ENCODE results near the gene A1BG. TPM values are rescaled to one million over a fixed set of nuclear protein-coding genes. Genes with fewer than 3 reads are reported as not detected.

Gene A1BG
- total and polyA plus RNA-seq, 2 donors: 59.3 to 77.3 TPM

GRCh38 chr19:58332697-58333096 lies 20.6 kb downstream of the A1BG start:
- Histone ChIP-seq H3K9me3 (ENCODE audit: control insufficient read depth in 2 of 2, insufficient read depth in 1 of 2, low read length in 1 of 2) (no peaks in the 10 kb centered on the region), H3K27ac (ENCODE audit: low read depth in 1 of 2, low read length in 1 of 2) (no peak overlapping the region), H3K4me1 (ENCODE audit: control insufficient read depth in 2 of 2, insufficient read depth in 2 of 2, low read length in 2 of 2) (peaks cover 0 to 4% of the 10 kb centered on the region in 2 donors), H3K36me3 (ENCODE audit: control insufficient read depth in 2 of 2, insufficient read depth in 2 of 2, low read length in 1 of 2) (peaks cover 9 to 23% of the 10 kb centered on the region in 2 donors), H3K4me3 (ENCODE audit: low read length in 2 of 2) (no peak overlapping the region), H3K27me3 (ENCODE audit: control insufficient read depth in 2 of 2, insufficient read depth in 1 of 2, low read length in 1 of 2) (no peaks in the 10 kb centered on the region)
- 88% methylated on average over 1 of the region's 1 CpG for WGBS
- DNase-seq (ENCODE audit: low read depth in 6 of 9, low spot score in 9 of 9): no peak

GRCh38 chr19:58330458-58330857 lies 22.8 kb downstream of the A1BG start:
- no peak overlapping the region for H3K4me3 ChIP-seq (ENCODE audit: low read length in 2 of 2)

GRCh38 chr19:58328999-58329398 lies 24.3 kb downstream of the A1BG start:
- no peaks in the 10 kb centered on the region for H3K9me3 ChIP-seq (ENCODE audit: control insufficient read depth in 2 of 2, insufficient read depth in 1 of 2, low read length in 1 of 2)
- H3K27me3 ChIP-seq (ENCODE audit: control insufficient read depth in 2 of 2, insufficient read depth in 1 of 2, low read length in 1 of 2): no peaks in the 10 kb centered on the region
- DNase-seq (ENCODE audit: low read depth in 6 of 9, low spot score in 9 of 9): peak in 1 of 9 donors; percentile 31
- peaks cover 10 to 18% of the 10 kb centered on the region in 2 donors for H3K4me1 ChIP-seq (ENCODE audit: control insufficient read depth in 2 of 2, insufficient read depth in 2 of 2, low read length in 2 of 2)
- H3K4me3 ChIP-seq (ENCODE audit: low read length in 2 of 2): no peak overlapping the region
- WGBS: 76% methylated on average over 10 of the region's 10 CpGs
- H3K36me3 ChIP-seq (ENCODE audit: control insufficient read depth in 2 of 2, insufficient read depth in 2 of 2, low read length in 1 of 2): no peaks in the 10 kb centered on the region
- H3K27ac ChIP-seq (ENCODE audit: low read depth in 1 of 2, low read length in 1 of 2): no peak overlapping the region

More at GRCh38 chr19:58330458-58330857, 22.8 kb downstream of the A1BG start:
- no peaks in the 10 kb centered on the region for H3K9me3 ChIP-seq (ENCODE audit: control insufficient read depth in 2 of 2, insufficient read depth in 1 of 2, low read length in 1 of 2)
- H3K4me1 ChIP-seq (ENCODE audit: control insufficient read depth in 2 of 2, insufficient read depth in 2 of 2, low read length in 2 of 2): peaks cover 10 to 18% of the 10 kb centered on the region in 2 donors
- DNase-seq (ENCODE audit: low read depth in 6 of 9, low spot score in 9 of 9): no peak
- no peak overlapping the region for H3K27ac ChIP-seq (ENCODE audit: low read depth in 1 of 2, low read length in 1 of 2)
- 97% methylated on average over 4 of the region's 4 CpGs for WGBS
- H3K27me3 ChIP-seq (ENCODE audit: control insufficient read depth in 2 of 2, insufficient read depth in 1 of 2, low read length in 1 of 2): no peaks in the 10 kb centered on the region
- peaks cover 6 to 9% of the 10 kb centered on the region in 2 donors for H3K36me3 ChIP-seq (ENCODE audit: control insufficient read depth in 2 of 2, insufficient read depth in 2 of 2, low read length in 1 of 2)

GRCh38 chr19:58326914-58327726 lies 26.2 kb downstream of the A1BG start, which contains the start of gene ZSCAN22:
ZSCAN22 (plus strand) TSS chr19:58326994; CDS start chr19:58334803, 7,809 bp downstream.
- H3K9me3 ChIP-seq (ENCODE audit: control insufficient read depth in 2 of 2, insufficient read depth in 1 of 2, low read length in 1 of 2): no peaks in the 10 kb centered on the region
- WGBS: 1% methylated on average over 62 of the region's 62 CpGs
- H3K27ac ChIP-seq (ENCODE audit: low read depth in 1 of 2, low read length in 1 of 2): peak within 1 kb of the TSS; percentile 55 to 84
- no peaks in the 10 kb centered on the region for H3K27me3 ChIP-seq (ENCODE audit: control insufficient read depth in 2 of 2, insufficient read depth in 1 of 2, low read length in 1 of 2)
- DNase-seq (ENCODE audit: low read depth in 6 of 9, low spot score in 9 of 9): peak; percentile 80 to 96 (median 91)
- H3K4me1 ChIP-seq (ENCODE audit: control insufficient read depth in 2 of 2, insufficient read depth in 2 of 2, low read length in 2 of 2): peaks cover 10 to 18% of the 10 kb centered on the region in 2 donors
- no peaks in the 10 kb centered on the region for H3K36me3 ChIP-seq (ENCODE audit: control insufficient read depth in 2 of 2, insufficient read depth in 2 of 2, low read length in 1 of 2)
- H3K4me3 ChIP-seq (ENCODE audit: low read length in 2 of 2): peak within 1 kb of the TSS; percentile 78 to 94

GRCh38 chr19:58326501-58326913 lies 26.8 kb downstream of the A1BG start:
- peak overlapping the region; percentile 78 to 94 for H3K4me3 ChIP-seq (ENCODE audit: low read length in 2 of 2)
- 16% methylated on average over 9 of the region's 9 CpGs for whole genome bisulfite sequencing
- no peak for DNase-seq (ENCODE audit: low read depth in 6 of 9, low spot score in 9 of 9)
- H3K27ac ChIP-seq (ENCODE audit: low read depth in 1 of 2, low read length in 1 of 2): peak overlapping the region in 1 of 2 donors; percentile 84
- H3K27me3 ChIP-seq (ENCODE audit: control insufficient read depth in 2 of 2, insufficient read depth in 1 of 2, low read length in 1 of 2): no peaks in the 10 kb centered on the region
- no peaks in the 10 kb centered on the region for H3K9me3 ChIP-seq (ENCODE audit: control insufficient read depth in 2 of 2, insufficient read depth in 1 of 2, low read length in 1 of 2)
- H3K4me1 ChIP-seq (ENCODE audit: control insufficient read depth in 2 of 2, insufficient read depth in 2 of 2, low read length in 2 of 2): peaks cover 10 to 18% of the 10 kb centered on the region in 2 donors
- no peaks in the 10 kb centered on the region for H3K36me3 ChIP-seq (ENCODE audit: control insufficient read depth in 2 of 2, insufficient read depth in 2 of 2, low read length in 1 of 2)

- no peaks in the 10 kb centered on the region for H3K36me3 ChIP-seq (ENCODE audit: control insufficient read depth in 2 of 2, insufficient read depth in 2 of 2, low read length in 1 of 2)
- no peak overlapping the region for H3K27ac ChIP-seq (ENCODE audit: low read depth in 1 of 2, low read length in 1 of 2)
- H3K4me1 ChIP-seq (ENCODE audit: control insufficient read depth in 2 of 2, insufficient read depth in 2 of 2, low read length in 2 of 2): peaks cover 10 to 18% of the 10 kb centered on the region in 2 donors
- no peak for DNase-seq (ENCODE audit: low read depth in 6 of 9, low spot score in 9 of 9)
- H3K27me3 ChIP-seq (ENCODE audit: control insufficient read depth in 2 of 2, insufficient read depth in 1 of 2, low read length in 1 of 2): no peaks in the 10 kb centered on the region
- no peaks in the 10 kb centered on the region for H3K9me3 ChIP-seq (ENCODE audit: control insufficient read depth in 2 of 2, insufficient read depth in 1 of 2, low read length in 1 of 2)
- no peak overlapping the region for H3K4me3 ChIP-seq (ENCODE audit: low read length in 2 of 2)
- 97% methylated on average over 6 of the region's 6 CpGs for WGBS
Observed at GRCh38 chr19:58325311-58326022, 27.8 kb downstream of the A1BG start.

GRCh38 chr19:58319241-58319640 lies 34.1 kb downstream of the A1BG start:
- H3K27ac ChIP-seq (ENCODE audit: low read depth in 1 of 2, low read length in 1 of 2): no peak overlapping the region
- H3K9me3 ChIP-seq (ENCODE audit: control insufficient read depth in 2 of 2, insufficient read depth in 1 of 2, low read length in 1 of 2): no peaks in the 10 kb centered on the region
- DNase-seq (ENCODE audit: low read depth in 6 of 9, low spot score in 9 of 9): no peak
- WGBS: 93% methylated on average over 10 of the region's 10 CpGs
- H3K4me3 ChIP-seq (ENCODE audit: low read length in 2 of 2): no peak overlapping the region
- no peaks in the 10 kb centered on the region for H3K27me3 ChIP-seq (ENCODE audit: control insufficient read depth in 2 of 2, insufficient read depth in 1 of 2, low read length in 1 of 2)
- peaks cover 11 to 13% of the 10 kb centered on the region in 2 donors for H3K36me3 ChIP-seq (ENCODE audit: control insufficient read depth in 2 of 2, insufficient read depth in 2 of 2, low read length in 1 of 2)
- H3K4me1 ChIP-seq (ENCODE audit: control insufficient read depth in 2 of 2, insufficient read depth in 2 of 2, low read length in 2 of 2): no peaks in the 10 kb centered on the region

GRCh38 chr19:58318297-58318696 lies 35.0 kb downstream of the A1BG start:
- Histone ChIP-seq H3K27ac (ENCODE audit: low read depth in 1 of 2, low read length in 1 of 2) (no peak overlapping the region), H3K9me3 (ENCODE audit: control insufficient read depth in 2 of 2, insufficient read depth in 1 of 2, low read length in 1 of 2) (peaks cover 0 to 3% of the 10 kb centered on the region in 2 donors), H3K27me3 (ENCODE audit: control insufficient read depth in 2 of 2, insufficient read depth in 1 of 2, low read length in 1 of 2) (no peaks in the 10 kb centered on the region), H3K4me3 (ENCODE audit: low read length in 2 of 2) (no peak overlapping the region), H3K4me1 (ENCODE audit: control insufficient read depth in 2 of 2, insufficient read depth in 2 of 2, low read length in 2 of 2) (no peaks in the 10 kb centered on the region), H3K36me3 (ENCODE audit: control insufficient read depth in 2 of 2, insufficient read depth in 2 of 2, low read length in 1 of 2) (peaks cover 18% of the 10 kb centered on the region in 2 donors)
- no peak for DNase-seq (ENCODE audit: low read depth in 6 of 9, low spot score in 9 of 9)
- WGBS: 91% methylated on average over 4 of the region's 4 CpGs

Measured in thymus (tissue), 11 donors.